Breast epithelium (tissue), 4 donors: ENCODE data around the gene MOCS3. TPM values are rescaled to one million over a fixed set of nuclear protein-coding genes. Genes with fewer than 3 reads are reported as not detected.

Source experiments
- DNase-seq, 2 donors: peaks; one replicate each; pipeline ENCODE4 v3.0.0-alpha.2; 2019; ENCODE audit warnings: low spot score in 2 of 2
- H3K27ac ChIP-seq, 2 donors: fragments of 200-600 bp; sonication (generic) in 1 of 2; one replicate each; pipeline ENCODE4 v1.5.1; 2016 to 2019; ENCODE audit warnings: mild to moderate bottlenecking in 1 of 2
- H3K27me3 ChIP-seq, 2 donors: fragments of 200-600 bp; sonication (generic) in 1 of 2; one replicate each; pipeline versions ENCODE4 v1.5.1 to v1.6.0; 2017 to 2019; ENCODE audit warnings: control low read depth in 1 of 2, mild to moderate bottlenecking in 1 of 2
- H3K36me3 ChIP-seq: fragments of 200-600 bp; one replicate; pipeline ENCODE4 v1.5.1; 2019
- H3K4me1 ChIP-seq, 2 donors: fragments of 200-600 bp; sonication (generic); one replicate each; pipeline ENCODE4 v1.5.1; 2016 to 2019; ENCODE audit warnings: control low read depth in 1 of 2
- H3K4me3 ChIP-seq, 3 donors: fragments of 200-600 bp; sonication (generic); 1 replicate in 2 of 3; 2 replicates in 1 of 3; pipeline ENCODE4 v1.5.1; 2016 to 2019; ENCODE audit warnings: mild to moderate bottlenecking in 3 of 3, moderate library complexity in 2 of 3
- H3K9me3 ChIP-seq, 2 donors: fragments of 200-600 bp; sonication (generic) in 1 of 2; one replicate each; pipeline ENCODE4 v1.5.1; 2016 to 2019; ENCODE audit warnings: control low read depth in 1 of 2
- POLR2A ChIP-seq: fragments of 450-650 bp; IDR thresholded peaks from one replicate; pipeline ENCODE4 v1.6.1; 2016; ENCODE audit warnings: antibody characterized with exemption, mild to moderate bottlenecking, moderate library complexity
- POLR2AphosphoS5 ChIP-seq, 3 donors: sonication (generic); formaldehyde crosslinking; IDR thresholded peaks; one replicate each; pipeline ENCODE4 v1.6.1; 2017; ENCODE audit warnings: antibody characterized with exemption in 3 of 3
- intact Hi-C: fragments of 100-400 bp; cut with DNase I; formaldehyde crosslinking; loops from one replicate; pipeline ENCODE4 v1.15.1; 2023; ENCODE audit warnings: low total_unique reads
- total RNA-seq, 3 donors: library from RNA; depleted of rRNA; stranded (reverse); fragments of >200 nt; gene quantifications; one replicate each; pipeline ENCODE4 v1.1.0, GENCODE V29; 2016
- TF ChIP-seq, protein P1 (sequence below), 3 donors: fragments of 450-650 bp; IDR thresholded peaks; one replicate each; pipeline ENCODE4 v1.5.1; 2016 to 2017; ENCODE audit warnings: antibody characterized with exemption in 3 of 3, mild to moderate bottlenecking in 3 of 3, moderate library complexity in 3 of 3

MOCS3 gene
- total RNA-seq, 3 donors from 2014 or later: 4.5 to 6.4 (median 4.9) TPM

DNA sequence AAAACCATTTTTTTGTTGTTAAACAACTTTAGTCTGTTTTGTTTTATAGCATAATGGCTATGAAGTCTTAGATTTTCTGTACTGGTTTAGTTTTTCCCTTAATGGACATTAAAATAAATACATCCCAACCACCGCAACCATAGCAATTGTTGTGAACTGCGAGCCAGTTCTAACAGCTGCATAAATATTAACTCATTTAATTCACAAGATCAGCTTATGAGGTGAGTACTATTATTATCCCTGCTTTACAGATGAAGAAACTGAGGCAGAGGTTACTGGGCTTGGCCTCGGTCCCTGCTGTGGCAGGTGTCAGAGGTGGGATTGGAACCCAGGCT, 23.1 kb downstream of the MOCS3 start:
- no peak overlapping the region for H3K4me3 ChIP-seq
- peaks cover 0 to 4% of the 10 kb centered on the region in 2 donors for H3K27me3 ChIP-seq
- intact Hi-C loops: loop anchor here (5.0 to 10.0 kb wide), 2 partner anchors 223 to 326 kb away; no protein-coding TSS in a partner anchor
- DNase-seq: no peak
- no peaks in the 10 kb centered on the region for H3K4me1 ChIP-seq
- no peak overlapping the region for H3K27ac ChIP-seq
- TF ChIP-seq POLR2AphosphoS5 (IDR thresholded peaks at IDR 0.05) (no peak), POLR2A (no peak)
- TF ChIP-seq, protein P1, sequence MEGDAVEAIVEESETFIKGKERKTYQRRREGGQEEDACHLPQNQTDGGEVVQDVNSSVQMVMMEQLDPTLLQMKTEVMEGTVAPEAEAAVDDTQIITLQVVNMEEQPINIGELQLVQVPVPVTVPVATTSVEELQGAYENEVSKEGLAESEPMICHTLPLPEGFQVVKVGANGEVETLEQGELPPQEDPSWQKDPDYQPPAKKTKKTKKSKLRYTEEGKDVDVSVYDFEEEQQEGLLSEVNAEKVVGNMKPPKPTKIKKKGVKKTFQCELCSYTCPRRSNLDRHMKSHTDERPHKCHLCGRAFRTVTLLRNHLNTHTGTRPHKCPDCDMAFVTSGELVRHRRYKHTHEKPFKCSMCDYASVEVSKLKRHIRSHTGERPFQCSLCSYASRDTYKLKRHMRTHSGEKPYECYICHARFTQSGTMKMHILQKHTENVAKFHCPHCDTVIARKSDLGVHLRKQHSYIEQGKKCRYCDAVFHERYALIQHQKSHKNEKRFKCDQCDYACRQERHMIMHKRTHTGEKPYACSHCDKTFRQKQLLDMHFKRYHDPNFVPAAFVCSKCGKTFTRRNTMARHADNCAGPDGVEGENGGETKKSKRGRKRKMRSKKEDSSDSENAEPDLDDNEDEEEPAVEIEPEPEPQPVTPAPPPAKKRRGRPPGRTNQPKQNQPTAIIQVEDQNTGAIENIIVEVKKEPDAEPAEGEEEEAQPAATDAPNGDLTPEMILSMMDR (IDR thresholded peaks at IDR 0.05): no peak
- no peaks in the 10 kb centered on the region for H3K36me3 ChIP-seq
- H3K9me3 ChIP-seq: no peaks in the 10 kb centered on the region

- DNase-seq: peak; percentile 57 to 86
- Histone ChIP-seq H3K9me3 (no peaks in the 10 kb centered on the region), H3K36me3 (no peaks in the 10 kb centered on the region), H3K4me3 (no peak overlapping the region), H3K27me3 (peaks cover 0 to 4% of the 10 kb centered on the region in 2 donors), H3K4me1 (no peaks in the 10 kb centered on the region), H3K27ac (no peak overlapping the region)
- intact Hi-C loops: loop anchor here (5.0 to 10.0 kb wide), 2 partner anchors 222 to 325 kb away; no protein-coding TSS in a partner anchor
- TF ChIP-seq POLR2AphosphoS5 (IDR thresholded peaks at IDR 0.05): no peak
- TF ChIP-seq, protein P1 (IDR thresholded peaks at IDR 0.05): no peak
- no peak for TF ChIP-seq POLR2A
These were observed 23.7 kb downstream of the MOCS3 start for GRCh38 chr20:50982363-50982762.

DNA sequence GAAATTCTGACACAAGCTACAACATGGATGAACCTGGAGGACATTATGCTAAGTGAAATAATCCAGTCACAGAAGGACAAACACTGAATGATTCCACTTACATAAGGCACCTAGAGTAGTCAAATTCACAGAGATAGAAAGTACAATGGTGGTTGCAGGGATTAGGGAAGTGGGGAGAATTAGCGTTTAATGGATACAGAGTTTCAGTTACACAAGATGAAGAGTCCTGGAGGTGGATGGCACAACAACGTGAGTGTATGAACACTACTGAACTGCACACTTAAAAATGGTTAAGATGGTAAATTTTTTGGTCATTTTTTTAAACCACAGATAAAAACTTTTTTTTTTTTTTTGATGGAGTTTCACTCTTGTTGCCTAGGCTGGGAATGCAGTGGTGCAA, 24.7 kb downstream of the MOCS3 start:
- H3K9me3 ChIP-seq: no peaks in the 10 kb centered on the region
- no peak for DNase-seq
- no peak overlapping the region for H3K4me3 ChIP-seq
- intact Hi-C loops: loop anchor here (5.0 to 10.0 kb wide), 2 partner anchors 221 to 324 kb away; no protein-coding TSS in a partner anchor
- no peaks in the 10 kb centered on the region for H3K36me3 ChIP-seq
- no peaks in the 10 kb centered on the region for H3K4me1 ChIP-seq
- no peak for TF ChIP-seq POLR2A
- TF ChIP-seq POLR2AphosphoS5 (IDR thresholded peaks at IDR 0.05): no peak
- TF ChIP-seq, protein P1 (IDR thresholded peaks at IDR 0.05): no peak
- H3K27me3 ChIP-seq: peaks cover 0 to under 1% of the 10 kb centered on the region in 2 donors
- no peak overlapping the region for H3K27ac ChIP-seq

GRCh38 chr20:50987493-50988210, 29.0 kb downstream of the MOCS3 start:
- H3K4me3 ChIP-seq: no peak overlapping the region
- H3K27me3 ChIP-seq: peaks cover 0 to 5% of the 10 kb centered on the region in 2 donors
- TF ChIP-seq POLR2AphosphoS5 (IDR thresholded peaks at IDR 0.05): no peak
- TF ChIP-seq, protein P1 (IDR thresholded peaks at IDR 0.05): peak; percentile 93 to 96 (median 94)
- TF ChIP-seq POLR2A: no peak
- H3K4me1 ChIP-seq: no peaks in the 10 kb centered on the region
- no peak overlapping the region for H3K27ac ChIP-seq
- intact Hi-C loops: loop anchor here (10.0 kb wide), 1 partner anchor 217 kb away; no protein-coding TSS in a partner anchor
- no peaks in the 10 kb centered on the region for H3K9me3 ChIP-seq
- no peaks in the 10 kb centered on the region for H3K36me3 ChIP-seq
- DNase-seq: peak; percentile 61 to 73

DNA sequence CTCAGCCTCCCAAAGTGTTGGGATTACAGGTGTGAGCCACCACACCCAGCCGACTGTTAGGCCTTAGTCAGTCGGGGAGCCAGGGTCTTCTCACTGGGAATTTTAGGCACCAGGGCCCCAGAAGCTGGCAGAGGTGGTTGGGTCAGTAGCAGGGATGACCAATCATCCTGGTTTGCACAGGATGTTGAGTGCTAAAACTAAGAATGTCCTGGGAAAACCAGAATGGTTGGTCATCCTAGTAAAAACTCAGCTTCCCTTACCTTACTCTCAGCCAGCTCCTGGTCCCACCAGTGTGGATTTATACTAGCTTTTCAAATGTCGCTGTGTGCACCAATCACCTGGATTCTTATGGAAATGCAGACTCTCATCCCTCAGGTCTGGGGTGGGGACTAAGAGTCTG, 32.5 kb downstream of the MOCS3 start:
- Histone ChIP-seq H3K9me3 (no peaks in the 10 kb centered on the region), H3K27me3 (peaks cover 0 to 5% of the 10 kb centered on the region in 2 donors), H3K4me1 (no peaks in the 10 kb centered on the region), H3K27ac (no peak overlapping the region), H3K36me3 (no peaks in the 10 kb centered on the region), H3K4me3 (no peak overlapping the region)
- intact Hi-C loops: no loop called here
- TF ChIP-seq, protein P1 (IDR thresholded peaks at IDR 0.05): no peak
- TF ChIP-seq POLR2AphosphoS5 (IDR thresholded peaks at IDR 0.05) (no peak), POLR2A (no peak)
- DNase-seq: no peak
